HEK293 (cell line): Measurements from ENCODE around the gene MAML2.
A peak's percentile ranks its signal among the peaks of the same experiment; 100 is the strongest.

Experiments used
- EGR2 ChIP-seq: fragments of 450-650 bp; formaldehyde crosslinking; IDR thresholded peaks from 2 replicates; pipeline ENCODE4 v1.5.1; 2016; ENCODE audit warnings: low read depth, missing biosample characterization, missing genetic modification characterization
- GFI1B ChIP-seq: fragments of 450-650 bp; formaldehyde crosslinking; IDR thresholded peaks from 2 replicates; pipeline ENCODE4 v1.5.1; 2016; ENCODE audit warnings: missing biosample characterization, missing genetic modification characterization
- HOXD13 ChIP-seq: sonication (generic); formaldehyde crosslinking; IDR thresholded peaks from 2 replicates; pipeline ENCODE4 v1.8.0; 2022; ENCODE audit warnings: missing genetic modification reagents, borderline replicate concordance
- IKZF3 ChIP-seq: fragments of 450-650 bp; IDR thresholded peaks from 2 replicates; pipeline ENCODE4 v1.5.0; 2018; ENCODE audit warnings: missing biosample characterization, mild to moderate bottlenecking, missing genetic modification characterization, moderate library complexity
- KLF8 ChIP-seq: fragments of 450-650 bp; formaldehyde crosslinking; IDR thresholded peaks from 2 replicates; pipeline ENCODE4 v1.5.1; 2016; ENCODE audit warnings: missing biosample characterization, missing genetic modification characterization
- MEIS1 ChIP-seq: sonication (generic); formaldehyde crosslinking; IDR thresholded peaks from 2 replicates; pipeline ENCODE4 v1.8.1; 2022; ENCODE audit warnings: missing genetic modification reagents, mild to moderate bottlenecking, borderline replicate concordance
- MZF1 ChIP-seq: fragments of 450-650 bp; formaldehyde crosslinking; IDR thresholded peaks from 2 replicates; pipeline ENCODE4 v1.5.1; 2017; ENCODE audit warnings: missing biosample characterization, missing genetic modification characterization, borderline replicate concordance
- REPIN1 ChIP-seq: fragments of 450-650 bp; formaldehyde crosslinking; IDR thresholded peaks from 2 replicates; pipeline ENCODE4 v1.5.1; 2017; ENCODE audit warnings: missing biosample characterization, missing genetic modification characterization, low read depth
- TCF7L2 ChIP-seq: IDR thresholded peaks from 2 replicates; pipeline ENCODE4 v1.6.1; 2011; ENCODE audit warnings: low read depth, mild to moderate bottlenecking, inconsistent platforms, low read length, moderate library complexity, borderline replicate concordance
- WT1 ChIP-seq: fragments of 450-650 bp; formaldehyde crosslinking; IDR thresholded peaks from 2 replicates; pipeline ENCODE4 v1.5.1; 2016; ENCODE audit warnings: missing biosample characterization, missing genetic modification characterization
- ZBTB17 ChIP-seq: fragments of 450-650 bp; formaldehyde crosslinking; IDR thresholded peaks from 2 replicates; pipeline ENCODE4 v1.5.1; 2016; ENCODE audit warnings: missing biosample characterization, missing genetic modification characterization
- ZFP41 ChIP-seq: fragments of 450-650 bp; formaldehyde crosslinking; IDR thresholded peaks from 2 replicates; pipeline ENCODE4 v1.5.1; 2016; ENCODE audit warnings: missing biosample characterization, missing genetic modification characterization, borderline replicate concordance
- ZNF140 ChIP-seq: fragments of 450-650 bp; formaldehyde crosslinking; IDR thresholded peaks from 2 replicates; pipeline ENCODE4 v1.5.1; 2016; ENCODE audit warnings: missing biosample characterization, missing genetic modification characterization
- ZNF174 ChIP-seq: fragments of 450-650 bp; formaldehyde crosslinking; IDR thresholded peaks from 2 replicates; pipeline ENCODE4 v1.5.0; 2017; ENCODE audit warnings: missing biosample characterization, mild to moderate bottlenecking, missing genetic modification characterization
- ZNF211 ChIP-seq: fragments of 450-650 bp; formaldehyde crosslinking; IDR thresholded peaks from 2 replicates; pipeline ENCODE4 v1.5.1; 2016; ENCODE audit warnings: low read depth, missing biosample characterization, missing genetic modification characterization
- ZNF214 ChIP-seq: fragments of 450-650 bp; formaldehyde crosslinking; IDR thresholded peaks from 2 replicates; pipeline ENCODE4 v1.5.1; 2017; ENCODE audit warnings: missing biosample characterization, mild to moderate bottlenecking, missing genetic modification characterization, borderline replicate concordance
- ZNF239 ChIP-seq: fragments of 450-650 bp; formaldehyde crosslinking; IDR thresholded peaks from 2 replicates; pipeline ENCODE4 v1.5.1; 2016; ENCODE audit warnings: missing biosample characterization, missing genetic modification characterization
- ZNF37A ChIP-seq: fragments of 450-650 bp; IDR thresholded peaks from 2 replicates; pipeline ENCODE4 v1.5.1; 2018; ENCODE audit warnings: missing biosample characterization, missing genetic modification characterization
- ZNF404 ChIP-seq: fragments of 450-650 bp; formaldehyde crosslinking; IDR thresholded peaks from 2 replicates; pipeline ENCODE4 v1.5.1; 2017; ENCODE audit warnings: missing biosample characterization, missing genetic modification characterization
- ZNF473 ChIP-seq: fragments of 450-650 bp; formaldehyde crosslinking; IDR thresholded peaks from 2 replicates; pipeline ENCODE4 v1.5.1; 2017; ENCODE audit warnings: missing biosample characterization, missing genetic modification characterization
- ZNF529 ChIP-seq: fragments of 450-650 bp; formaldehyde crosslinking; IDR thresholded peaks from 2 replicates; pipeline ENCODE4 v1.5.1; 2017; ENCODE audit warnings: missing genetic modification characterization, missing biosample characterization; ENCODE audit not compliant: insufficient replicate concordance
- ZNF626 ChIP-seq: fragments of 450-650 bp; sonication (Bioruptor Pico); formaldehyde crosslinking; IDR thresholded peaks from 2 replicates; pipeline ENCODE4 v1.5.1; 2018; ENCODE audit warnings: missing biosample characterization, missing genetic modification characterization, inconsistent platforms
- ZNF677 ChIP-seq: fragments of 450-650 bp; IDR thresholded peaks from 2 replicates; pipeline ENCODE4 v1.5.0; 2018; ENCODE audit warnings: missing biosample characterization, mild to moderate bottlenecking, missing genetic modification characterization, moderate library complexity
- TF ChIP-seq, protein P1 (sequence below): fragments of 450-650 bp; formaldehyde crosslinking; IDR thresholded peaks from 2 replicates; pipeline ENCODE4 v1.5.1; 2016; ENCODE audit warnings: missing biosample characterization, missing genetic modification characterization, borderline replicate concordance
- TF ChIP-seq, protein P2 (sequence below): fragments of 450-650 bp; formaldehyde crosslinking; IDR thresholded peaks from 2 replicates; pipeline ENCODE4 v1.5.1; 2017; ENCODE audit warnings: missing biosample characterization, missing genetic modification characterization
- TF ChIP-seq, protein P3 (sequence below): fragments of 450-650 bp; formaldehyde crosslinking; IDR thresholded peaks from 2 replicates; pipeline ENCODE4 v1.5.1; 2016; ENCODE audit warnings: missing biosample characterization, missing genetic modification characterization
- TF ChIP-seq, protein P4 (sequence below): fragments of 450-650 bp; IDR thresholded peaks from 2 replicates; pipeline ENCODE4 v1.5.1; 2018; ENCODE audit warnings: missing biosample characterization, mild to moderate bottlenecking, missing genetic modification characterization
- TF ChIP-seq, protein P5 (sequence below): sonication (generic); formaldehyde crosslinking; IDR thresholded peaks from 2 replicates; pipeline ENCODE4 v1.8.1; 2022; ENCODE audit warnings: mild to moderate bottlenecking, moderate library complexity, missing genetic modification reagents
- TF ChIP-seq, protein P6 (sequence below): fragments of 450-650 bp; formaldehyde crosslinking; IDR thresholded peaks from 2 replicates; pipeline ENCODE4 v1.5.1; 2016; ENCODE audit warnings: missing biosample characterization, missing genetic modification characterization

MAML2 gene

DNA sequence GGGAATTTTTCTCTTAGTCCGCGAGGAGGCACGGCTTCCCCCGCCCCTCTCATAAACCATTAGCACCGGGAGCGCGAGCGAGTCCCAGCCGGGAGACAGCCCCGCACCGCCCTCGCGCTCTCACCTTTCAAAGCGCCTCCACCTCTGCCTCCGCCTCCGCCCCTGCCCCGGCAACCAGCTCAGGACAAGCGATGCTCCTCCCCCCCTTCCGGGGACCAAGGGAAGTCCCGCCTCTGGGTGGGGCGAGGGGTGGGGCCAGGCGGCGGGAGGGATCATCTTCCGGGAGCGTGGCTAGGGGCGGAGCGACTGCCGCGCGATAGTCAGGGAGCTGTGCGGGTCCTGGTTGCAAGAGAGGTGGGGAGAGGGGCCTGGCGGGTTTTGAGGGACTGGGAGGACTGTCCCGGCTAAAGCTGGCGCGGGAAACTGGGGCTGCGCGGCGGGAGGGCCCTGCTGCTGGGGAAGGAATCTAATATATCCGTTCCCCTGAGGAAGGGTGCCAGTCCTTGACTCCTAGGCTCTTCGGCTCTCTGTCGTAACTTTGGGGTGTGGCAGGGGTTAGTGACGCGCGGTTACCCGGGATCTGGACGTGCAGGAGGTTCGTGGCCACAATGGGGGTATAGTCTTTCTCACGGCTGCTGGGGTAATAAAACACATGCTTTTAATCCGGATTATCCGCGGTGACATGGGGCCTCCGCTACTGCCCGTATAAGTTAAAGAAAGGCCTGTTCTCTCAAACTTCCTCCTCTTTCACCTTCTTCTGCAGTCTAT is 46.9 kb upstream of the MAML2 start, which contains the start of the genes CCDC82 and JRKL (continued):
- TF ChIP-seq, protein P1, sequence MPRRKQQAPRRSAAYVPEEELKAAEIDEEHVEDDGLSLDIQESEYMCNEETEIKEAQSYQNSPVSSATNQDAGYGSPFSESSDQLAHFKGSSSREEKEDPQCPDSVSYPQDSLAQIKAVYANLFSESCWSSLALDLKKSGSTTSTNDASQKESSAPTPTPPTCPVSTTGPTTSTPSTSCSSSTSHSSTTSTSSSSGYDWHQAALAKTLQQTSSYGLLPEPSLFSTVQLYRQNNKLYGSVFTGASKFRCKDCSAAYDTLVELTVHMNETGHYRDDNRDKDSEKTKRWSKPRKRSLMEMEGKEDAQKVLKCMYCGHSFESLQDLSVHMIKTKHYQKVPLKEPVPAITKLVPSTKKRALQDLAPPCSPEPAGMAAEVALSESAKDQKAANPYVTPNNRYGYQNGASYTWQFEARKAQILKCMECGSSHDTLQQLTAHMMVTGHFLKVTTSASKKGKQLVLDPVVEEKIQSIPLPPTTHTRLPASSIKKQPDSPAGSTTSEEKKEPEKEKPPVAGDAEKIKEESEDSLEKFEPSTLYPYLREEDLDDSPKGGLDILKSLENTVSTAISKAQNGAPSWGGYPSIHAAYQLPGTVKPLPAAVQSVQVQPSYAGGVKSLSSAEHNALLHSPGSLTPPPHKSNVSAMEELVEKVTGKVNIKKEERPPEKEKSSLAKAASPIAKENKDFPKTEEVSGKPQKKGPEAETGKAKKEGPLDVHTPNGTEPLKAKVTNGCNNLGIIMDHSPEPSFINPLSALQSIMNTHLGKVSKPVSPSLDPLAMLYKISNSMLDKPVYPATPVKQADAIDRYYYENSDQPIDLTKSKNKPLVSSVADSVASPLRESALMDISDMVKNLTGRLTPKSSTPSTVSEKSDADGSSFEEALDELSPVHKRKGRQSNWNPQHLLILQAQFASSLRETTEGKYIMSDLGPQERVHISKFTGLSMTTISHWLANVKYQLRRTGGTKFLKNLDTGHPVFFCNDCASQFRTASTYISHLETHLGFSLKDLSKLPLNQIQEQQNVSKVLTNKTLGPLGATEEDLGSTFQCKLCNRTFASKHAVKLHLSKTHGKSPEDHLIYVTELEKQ (tag by site-specific recombination) = no peak
- TF ChIP-seq MEIS1 (CRISPR knock-in tag) (no peak), TCF7L2 (peak; percentile 73; the same call in 1 of the 2 replicates), HOXD13 (CRISPR knock-in tag) (no peak), ZNF211 (tag by site-specific recombination) (no peak), ZNF529 (tag by site-specific recombination) (no peak), ZNF626 (no peak), ZBTB17 (tag by site-specific recombination) (no peak), ZNF37A (no peak), EGR2 (peak; percentile 97), GFI1B (tag by site-specific recombination) (no peak), WT1 (tag by site-specific recombination) (no peak), ZNF404 (tag by site-specific recombination) (no peak), ZNF214 (tag by site-specific recombination) (no peak), KLF8 (tag by site-specific recombination) (peak; percentile 91), MZF1 (tag by site-specific recombination) (no peak), ZNF677 (tag by site-specific recombination) (no peak), ZNF174 (tag by site-specific recombination) (no peak), ZNF140 (no peak), ZNF473 (tag by site-specific recombination) (no peak), ZFP41 (no peak), IKZF3 (tag by site-specific recombination) (no peak), REPIN1 (tag by site-specific recombination) (0 out of 2 replicates have a peak, but pooled peaks have one; percentile 6), ZNF239 (no peak)
- TF ChIP-seq, protein P2, sequence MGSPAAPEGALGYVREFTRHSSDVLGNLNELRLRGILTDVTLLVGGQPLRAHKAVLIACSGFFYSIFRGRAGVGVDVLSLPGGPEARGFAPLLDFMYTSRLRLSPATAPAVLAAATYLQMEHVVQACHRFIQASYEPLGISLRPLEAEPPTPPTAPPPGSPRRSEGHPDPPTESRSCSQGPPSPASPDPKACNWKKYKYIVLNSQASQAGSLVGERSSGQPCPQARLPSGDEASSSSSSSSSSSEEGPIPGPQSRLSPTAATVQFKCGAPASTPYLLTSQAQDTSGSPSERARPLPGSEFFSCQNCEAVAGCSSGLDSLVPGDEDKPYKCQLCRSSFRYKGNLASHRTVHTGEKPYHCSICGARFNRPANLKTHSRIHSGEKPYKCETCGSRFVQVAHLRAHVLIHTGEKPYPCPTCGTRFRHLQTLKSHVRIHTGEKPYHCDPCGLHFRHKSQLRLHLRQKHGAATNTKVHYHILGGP = no peak
- TF ChIP-seq, protein P3, sequence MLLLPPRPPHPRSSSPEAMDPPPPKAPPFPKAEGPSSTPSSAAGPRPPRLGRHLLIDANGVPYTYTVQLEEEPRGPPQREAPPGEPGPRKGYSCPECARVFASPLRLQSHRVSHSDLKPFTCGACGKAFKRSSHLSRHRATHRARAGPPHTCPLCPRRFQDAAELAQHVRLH = no peak
- TF ChIP-seq, protein P4, sequence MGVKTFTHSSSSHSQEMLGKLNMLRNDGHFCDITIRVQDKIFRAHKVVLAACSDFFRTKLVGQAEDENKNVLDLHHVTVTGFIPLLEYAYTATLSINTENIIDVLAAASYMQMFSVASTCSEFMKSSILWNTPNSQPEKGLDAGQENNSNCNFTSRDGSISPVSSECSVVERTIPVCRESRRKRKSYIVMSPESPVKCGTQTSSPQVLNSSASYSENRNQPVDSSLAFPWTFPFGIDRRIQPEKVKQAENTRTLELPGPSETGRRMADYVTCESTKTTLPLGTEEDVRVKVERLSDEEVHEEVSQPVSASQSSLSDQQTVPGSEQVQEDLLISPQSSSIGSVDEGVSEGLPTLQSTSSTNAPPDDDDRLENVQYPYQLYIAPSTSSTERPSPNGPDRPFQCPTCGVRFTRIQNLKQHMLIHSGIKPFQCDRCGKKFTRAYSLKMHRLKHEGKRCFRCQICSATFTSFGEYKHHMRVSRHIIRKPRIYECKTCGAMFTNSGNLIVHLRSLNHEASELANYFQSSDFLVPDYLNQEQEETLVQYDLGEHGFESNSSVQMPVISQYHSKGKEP (tag by site-specific recombination) = no peak
- TF ChIP-seq, protein P5, sequence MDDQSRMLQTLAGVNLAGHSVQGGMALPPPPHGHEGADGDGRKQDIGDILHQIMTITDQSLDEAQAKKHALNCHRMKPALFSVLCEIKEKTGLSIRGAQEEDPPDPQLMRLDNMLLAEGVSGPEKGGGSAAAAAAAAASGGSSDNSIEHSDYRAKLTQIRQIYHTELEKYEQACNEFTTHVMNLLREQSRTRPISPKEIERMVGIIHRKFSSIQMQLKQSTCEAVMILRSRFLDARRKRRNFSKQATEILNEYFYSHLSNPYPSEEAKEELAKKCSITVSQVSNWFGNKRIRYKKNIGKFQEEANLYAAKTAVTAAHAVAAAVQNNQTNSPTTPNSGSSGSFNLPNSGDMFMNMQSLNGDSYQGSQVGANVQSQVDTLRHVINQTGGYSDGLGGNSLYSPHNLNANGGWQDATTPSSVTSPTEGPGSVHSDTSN (CRISPR knock-in tag) = no peak
- TF ChIP-seq, protein P6, sequence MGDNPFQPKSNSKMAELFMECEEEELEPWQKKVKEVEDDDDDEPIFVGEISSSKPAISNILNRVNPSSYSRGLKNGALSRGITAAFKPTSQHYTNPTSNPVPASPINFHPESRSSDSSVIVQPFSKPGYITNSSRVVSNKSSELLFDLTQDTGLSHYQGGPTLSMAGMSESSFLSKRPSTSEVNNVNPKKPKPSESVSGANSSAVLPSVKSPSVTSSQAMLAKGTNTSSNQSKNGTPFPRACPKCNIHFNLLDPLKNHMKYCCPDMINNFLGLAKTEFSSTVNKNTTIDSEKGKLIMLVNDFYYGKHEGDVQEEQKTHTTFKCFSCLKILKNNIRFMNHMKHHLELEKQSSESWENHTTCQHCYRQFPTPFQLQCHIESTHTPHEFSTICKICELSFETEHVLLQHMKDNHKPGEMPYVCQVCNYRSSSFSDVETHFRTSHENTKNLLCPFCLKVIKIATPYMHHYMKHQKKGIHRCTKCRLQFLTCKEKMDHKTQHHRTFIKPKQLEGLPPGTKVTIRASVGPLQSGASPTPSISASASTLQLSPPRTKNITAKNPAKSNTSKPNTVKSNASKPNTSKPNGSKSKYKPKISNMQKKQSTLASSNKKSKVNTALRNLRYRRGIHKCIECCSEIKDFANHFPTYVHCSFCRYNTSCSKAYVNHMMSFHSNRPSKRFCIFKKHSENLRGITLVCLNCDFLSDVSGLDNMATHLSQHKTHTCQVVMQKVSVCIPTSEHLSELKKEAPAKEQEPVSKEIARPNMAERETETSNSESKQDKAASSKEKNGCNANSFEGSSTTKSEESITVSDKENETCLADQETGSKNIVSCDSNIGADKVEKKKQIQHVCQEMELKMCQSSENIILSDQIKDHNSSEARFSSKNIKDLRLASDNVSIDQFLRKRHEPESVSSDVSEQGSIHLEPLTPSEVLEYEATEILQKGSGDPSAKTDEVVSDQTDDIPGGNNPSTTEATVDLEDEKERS (tag by site-specific recombination) = no peak
